ENCODE results near the gene DUSP22.

GRCh38 chr6:290111-290922, 2.0 kb upstream of the DUSP22 start:
- TF ChIP-seq EZH2 (IDR thresholded peaks at IDR 0.05) (no peak), EZH2phosphoT487 (IDR thresholded peaks at IDR 0.05) (no peak)
- TF ChIP-seq, protein P1, sequence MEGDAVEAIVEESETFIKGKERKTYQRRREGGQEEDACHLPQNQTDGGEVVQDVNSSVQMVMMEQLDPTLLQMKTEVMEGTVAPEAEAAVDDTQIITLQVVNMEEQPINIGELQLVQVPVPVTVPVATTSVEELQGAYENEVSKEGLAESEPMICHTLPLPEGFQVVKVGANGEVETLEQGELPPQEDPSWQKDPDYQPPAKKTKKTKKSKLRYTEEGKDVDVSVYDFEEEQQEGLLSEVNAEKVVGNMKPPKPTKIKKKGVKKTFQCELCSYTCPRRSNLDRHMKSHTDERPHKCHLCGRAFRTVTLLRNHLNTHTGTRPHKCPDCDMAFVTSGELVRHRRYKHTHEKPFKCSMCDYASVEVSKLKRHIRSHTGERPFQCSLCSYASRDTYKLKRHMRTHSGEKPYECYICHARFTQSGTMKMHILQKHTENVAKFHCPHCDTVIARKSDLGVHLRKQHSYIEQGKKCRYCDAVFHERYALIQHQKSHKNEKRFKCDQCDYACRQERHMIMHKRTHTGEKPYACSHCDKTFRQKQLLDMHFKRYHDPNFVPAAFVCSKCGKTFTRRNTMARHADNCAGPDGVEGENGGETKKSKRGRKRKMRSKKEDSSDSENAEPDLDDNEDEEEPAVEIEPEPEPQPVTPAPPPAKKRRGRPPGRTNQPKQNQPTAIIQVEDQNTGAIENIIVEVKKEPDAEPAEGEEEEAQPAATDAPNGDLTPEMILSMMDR (IDR thresholded peaks at IDR 0.05) = no peak
